Neural cell (in vitro differentiated cells): ENCODE data around the gene PDHX. TPM values are rescaled to one million over a fixed set of nuclear protein-coding genes. Genes with fewer than 3 reads are reported as not detected.

Source experiments
- H2AFZ ChIP-seq: fragments of 200-600, 300-800 bp; sonication (generic), shearing (Covaris generic); 2 replicates; pipeline ENCODE4 v1.6.0; 2014; ENCODE audit warnings: low read depth, mild to moderate bottlenecking, antibody characterized with exemption, low read length, moderate library complexity
- H3F3A ChIP-seq: fragments of 200-600 bp; shearing (Covaris generic); 2 replicates; pipeline ENCODE4 v1.6.1; 2016; ENCODE audit warnings: mild to moderate bottlenecking, moderate library complexity, mixed read lengths, antibody characterized with exemption, low read length; ENCODE audit not compliant: insufficient read depth, poor library complexity, severe bottlenecking
- H3K27ac ChIP-seq: fragments of 200-600, 300-800 bp; sonication (generic), shearing (Covaris generic); 2 replicates; pipeline ENCODE4 v1.5.1; 2014; ENCODE audit warnings: mild to moderate bottlenecking, low read length, moderate library complexity
- H3K27me3 ChIP-seq: fragments of 300-800, 200-600 bp; sonication (generic), shearing (Covaris generic); 2 replicates; pipeline ENCODE4 v1.6.0; 2014; ENCODE audit warnings: mild to moderate bottlenecking, low read depth, low read length, moderate library complexity; ENCODE audit not compliant: insufficient read depth
- H3K36me3 ChIP-seq: fragments of 300-800, 200-600 bp; sonication (generic), shearing (Covaris generic); 2 replicates; pipeline ENCODE4 v1.5.1; 2014; ENCODE audit warnings: mild to moderate bottlenecking, antibody characterized with exemption, low read length, moderate library complexity; ENCODE audit not compliant: insufficient read depth
- H3K4me2 ChIP-seq: fragments of 300-800, 200-600 bp; sonication (generic), shearing (Covaris generic); 2 replicates; pipeline ENCODE4 v1.6.0; 2014; ENCODE audit warnings: mild to moderate bottlenecking, low read length
- H3K4me3 ChIP-seq: fragments of 300-800, 200-600 bp; sonication (generic), shearing (Covaris generic); 2 replicates; pipeline ENCODE4 v1.5.1; 2014; ENCODE audit warnings: mild to moderate bottlenecking, low read length, moderate library complexity
- H3K79me2 ChIP-seq: fragments of 200-600 bp; shearing (Covaris generic); replicated peaks from 2 replicates; pipeline ENCODE4 v1.6.0; 2014; ENCODE audit warnings: mild to moderate bottlenecking, low read length, moderate library complexity; ENCODE audit not compliant: insufficient read depth
- H3K9ac ChIP-seq: fragments of 300-800, 200-600 bp; sonication (generic), shearing (Covaris generic); 2 replicates; pipeline ENCODE4 v1.6.1; 2016; ENCODE audit warnings: mild to moderate bottlenecking, low read length, mixed read lengths
- H3K9me2 ChIP-seq: fragments of 200-600 bp; shearing (Covaris generic); 2 replicates; pipeline ENCODE4 v1.6.1; 2016; ENCODE audit warnings: mild to moderate bottlenecking, low read length, mixed read lengths; ENCODE audit not compliant: insufficient read depth
- H3K9me3 ChIP-seq: fragments of 200-600, 300-800 bp; sonication (generic), shearing (Covaris generic); 2 replicates; pipeline ENCODE4 v1.6.1; 2016; ENCODE audit warnings: mild to moderate bottlenecking, mixed run types, low read length, moderate library complexity, mixed read lengths
- H4K20me1 ChIP-seq: fragments of 200-600 bp; shearing (Covaris generic); 2 replicates; pipeline ENCODE4 v1.6.1; 2016; ENCODE audit warnings: mild to moderate bottlenecking, mixed run types; ENCODE audit not compliant: insufficient read depth
- EP300 ChIP-seq: fragments of 450-650 bp; conservative IDR thresholded peaks from 2 replicates; pipeline ENCODE4 v1.6.1; 2014; ENCODE audit warnings: antibody characterized with exemption, mild to moderate bottlenecking, moderate library complexity; ENCODE audit not compliant: poor library complexity, severe bottlenecking
- EZH2 ChIP-seq: fragments of 200-600, 300-800 bp; shearing (Covaris generic), sonication (generic); IDR thresholded peaks from 2 replicates; pipeline ENCODE4 v1.6.1; 2014; ENCODE audit warnings: antibody characterized with exemption, low read length, borderline replicate concordance, mild to moderate bottlenecking; ENCODE audit not compliant: insufficient read depth, poor library complexity, severe bottlenecking
- MXI1 ChIP-seq: fragments of 450-650 bp; conservative IDR thresholded peaks from 2 replicates; pipeline ENCODE4 v1.6.1; 2014; ENCODE audit warnings: antibody characterized with exemption, mild to moderate bottlenecking; ENCODE audit not compliant: poor library complexity, severe bottlenecking
- POLR2AphosphoS5 ChIP-seq: IDR thresholded peaks from 2 replicates; pipeline ENCODE4 v1.6.1; 2012
- RAD21 ChIP-seq: fragments of 450-650 bp; conservative IDR thresholded peaks from 2 replicates; pipeline ENCODE4 v1.6.1; 2014; ENCODE audit warnings: antibody characterized with exemption, mild to moderate bottlenecking, moderate library complexity
- SMC3 ChIP-seq: fragments of 450-650 bp; conservative IDR thresholded peaks from 2 replicates; pipeline ENCODE4 v1.6.1; 2014; ENCODE audit warnings: antibody characterized with exemption, mild to moderate bottlenecking, moderate library complexity; ENCODE audit not compliant: poor library complexity
- TAF1 ChIP-seq: IDR thresholded peaks from 2 replicates; pipeline ENCODE4 v1.6.1; 2012; ENCODE audit warnings: low read depth
- polyA plus RNA-seq: library from polyadenylated mRNA; depleted of rRNA; stranded (reverse); fragments of >200 nt; gene quantifications from 2 replicates; pipeline ENCODE4 v1.2.3, GENCODE V29; 2014
- TF ChIP-seq, protein P1 (sequence below): fragments of 450-650 bp; IDR thresholded peaks from 2 replicates; pipeline ENCODE4 v1.5.1; 2014; ENCODE audit warnings: antibody characterized with exemption, mild to moderate bottlenecking, moderate library complexity; ENCODE audit not compliant: poor library complexity, severe bottlenecking
- TF ChIP-seq, protein P2 (sequence below): IDR thresholded peaks from 2 replicates; pipeline ENCODE4 v1.6.1; 2012; ENCODE audit warnings: borderline replicate concordance

The PDHX gene
- polyA plus RNA-seq, 1 donor from 2014 or later, result 59.8 TPM

- Histone ChIP-seq H3K4me3 (no peak overlapping the region), H3F3A (no peaks in the 10 kb centered on the region), H3K79me2 (peaks cover 3% of the 10 kb centered on the region), H3K4me2 (no peak overlapping the region), H3K9ac (no peak overlapping the region), H2AFZ (no peak overlapping the region), H3K27me3 (no peaks in the 10 kb centered on the region), H4K20me1 (no peaks in the 10 kb centered on the region), H3K9me2 (no peaks in the 10 kb centered on the region), H3K36me3 (no peaks in the 10 kb centered on the region), H3K9me3 (no peaks in the 10 kb centered on the region), H3K27ac (no peak overlapping the region)
- TF ChIP-seq POLR2AphosphoS5, result no peak
- no peak for TF ChIP-seq TAF1
- TF ChIP-seq RAD21, result no peak
- TF ChIP-seq, protein P1, sequence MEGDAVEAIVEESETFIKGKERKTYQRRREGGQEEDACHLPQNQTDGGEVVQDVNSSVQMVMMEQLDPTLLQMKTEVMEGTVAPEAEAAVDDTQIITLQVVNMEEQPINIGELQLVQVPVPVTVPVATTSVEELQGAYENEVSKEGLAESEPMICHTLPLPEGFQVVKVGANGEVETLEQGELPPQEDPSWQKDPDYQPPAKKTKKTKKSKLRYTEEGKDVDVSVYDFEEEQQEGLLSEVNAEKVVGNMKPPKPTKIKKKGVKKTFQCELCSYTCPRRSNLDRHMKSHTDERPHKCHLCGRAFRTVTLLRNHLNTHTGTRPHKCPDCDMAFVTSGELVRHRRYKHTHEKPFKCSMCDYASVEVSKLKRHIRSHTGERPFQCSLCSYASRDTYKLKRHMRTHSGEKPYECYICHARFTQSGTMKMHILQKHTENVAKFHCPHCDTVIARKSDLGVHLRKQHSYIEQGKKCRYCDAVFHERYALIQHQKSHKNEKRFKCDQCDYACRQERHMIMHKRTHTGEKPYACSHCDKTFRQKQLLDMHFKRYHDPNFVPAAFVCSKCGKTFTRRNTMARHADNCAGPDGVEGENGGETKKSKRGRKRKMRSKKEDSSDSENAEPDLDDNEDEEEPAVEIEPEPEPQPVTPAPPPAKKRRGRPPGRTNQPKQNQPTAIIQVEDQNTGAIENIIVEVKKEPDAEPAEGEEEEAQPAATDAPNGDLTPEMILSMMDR, result no peak
- TF ChIP-seq, protein P2, sequence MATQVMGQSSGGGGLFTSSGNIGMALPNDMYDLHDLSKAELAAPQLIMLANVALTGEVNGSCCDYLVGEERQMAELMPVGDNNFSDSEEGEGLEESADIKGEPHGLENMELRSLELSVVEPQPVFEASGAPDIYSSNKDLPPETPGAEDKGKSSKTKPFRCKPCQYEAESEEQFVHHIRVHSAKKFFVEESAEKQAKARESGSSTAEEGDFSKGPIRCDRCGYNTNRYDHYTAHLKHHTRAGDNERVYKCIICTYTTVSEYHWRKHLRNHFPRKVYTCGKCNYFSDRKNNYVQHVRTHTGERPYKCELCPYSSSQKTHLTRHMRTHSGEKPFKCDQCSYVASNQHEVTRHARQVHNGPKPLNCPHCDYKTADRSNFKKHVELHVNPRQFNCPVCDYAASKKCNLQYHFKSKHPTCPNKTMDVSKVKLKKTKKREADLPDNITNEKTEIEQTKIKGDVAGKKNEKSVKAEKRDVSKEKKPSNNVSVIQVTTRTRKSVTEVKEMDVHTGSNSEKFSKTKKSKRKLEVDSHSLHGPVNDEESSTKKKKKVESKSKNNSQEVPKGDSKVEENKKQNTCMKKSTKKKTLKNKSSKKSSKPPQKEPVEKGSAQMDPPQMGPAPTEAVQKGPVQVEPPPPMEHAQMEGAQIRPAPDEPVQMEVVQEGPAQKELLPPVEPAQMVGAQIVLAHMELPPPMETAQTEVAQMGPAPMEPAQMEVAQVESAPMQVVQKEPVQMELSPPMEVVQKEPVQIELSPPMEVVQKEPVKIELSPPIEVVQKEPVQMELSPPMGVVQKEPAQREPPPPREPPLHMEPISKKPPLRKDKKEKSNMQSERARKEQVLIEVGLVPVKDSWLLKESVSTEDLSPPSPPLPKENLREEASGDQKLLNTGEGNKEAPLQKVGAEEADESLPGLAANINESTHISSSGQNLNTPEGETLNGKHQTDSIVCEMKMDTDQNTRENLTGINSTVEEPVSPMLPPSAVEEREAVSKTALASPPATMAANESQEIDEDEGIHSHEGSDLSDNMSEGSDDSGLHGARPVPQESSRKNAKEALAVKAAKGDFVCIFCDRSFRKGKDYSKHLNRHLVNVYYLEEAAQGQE, result no peak
- TF ChIP-seq MXI1, result no peak
- TF ChIP-seq EZH2, result no peak
- TF ChIP-seq EP300, result no peak
These were observed 25.3 kb downstream of the PDHX start for GRCh38 chr11:34941688-34942087.

- Histone ChIP-seq H3F3A (no peaks in the 10 kb centered on the region), H3K36me3 (no peaks in the 10 kb centered on the region), H3K9ac (no peak overlapping the region), H2AFZ (no peak overlapping the region), H3K79me2 (peaks cover 3% of the 10 kb centered on the region), H3K4me2 (no peak overlapping the region), H3K9me2 (no peaks in the 10 kb centered on the region), H3K9me3 (no peaks in the 10 kb centered on the region), H3K4me3 (no peak overlapping the region), H4K20me1 (no peaks in the 10 kb centered on the region), H3K27me3 (no peaks in the 10 kb centered on the region), H3K27ac (no peak overlapping the region)
- no peak for TF ChIP-seq EP300
These were observed 28.3 kb downstream of the PDHX start for GRCh38 chr11:34944692-34945091.

DNA sequence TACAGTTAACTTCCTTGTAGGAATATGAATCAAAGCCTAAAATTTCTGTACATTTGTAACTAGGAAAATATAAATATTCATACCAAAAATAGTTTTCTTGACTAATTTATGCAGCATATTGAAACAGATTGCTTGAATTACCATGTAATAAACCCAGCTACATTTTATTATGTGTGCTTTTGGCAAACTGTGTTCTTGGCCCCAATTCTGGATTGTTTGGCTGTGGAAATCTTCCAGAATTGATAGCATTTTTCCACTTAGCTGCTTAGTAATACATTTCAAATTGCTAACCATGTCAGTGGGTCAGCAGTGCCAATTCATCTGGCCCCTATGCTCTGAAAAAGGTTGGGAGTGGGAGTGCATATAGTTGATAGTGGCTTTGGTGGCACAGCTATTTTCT lies 32.3 kb downstream of the PDHX start:
- peaks cover under 1% of the 10 kb centered on the region for H3K79me2 ChIP-seq
- no peak overlapping the region for H2AFZ ChIP-seq
- no peaks in the 10 kb centered on the region for H4K20me1 ChIP-seq

More for the DNA sequence above, 32.3 kb downstream of the PDHX start:
- H3K4me3 ChIP-seq, result no peak overlapping the region
- no peaks in the 10 kb centered on the region for H3K36me3 ChIP-seq
- no peaks in the 10 kb centered on the region for H3K9me2 ChIP-seq
- no peaks in the 10 kb centered on the region for H3F3A ChIP-seq
- no peak overlapping the region for H3K9ac ChIP-seq
- no peak overlapping the region for H3K27ac ChIP-seq
- no peaks in the 10 kb centered on the region for H3K9me3 ChIP-seq
- TF ChIP-seq RAD21, result no peak
- TF ChIP-seq, protein P2, result no peak
- no peak for TF ChIP-seq EP300
- TF ChIP-seq TAF1, result no peak
- TF ChIP-seq EZH2, result no peak
- no peak for TF ChIP-seq POLR2AphosphoS5
- TF ChIP-seq MXI1, result no peak
- no peak for TF ChIP-seq SMC3
- TF ChIP-seq, protein P1, result no peak
- H3K27me3 ChIP-seq, result no peaks in the 10 kb centered on the region
- no peak overlapping the region for H3K4me2 ChIP-seq
